A549 (cell line): ENCODE measurements around the gene ABHD6. TPM values are rescaled to one million over a fixed set of nuclear protein-coding genes. Genes with fewer than 3 reads are reported as not detected.

Experiments
- ATAC-seq, 2 experiments: fragments of 200-7000 bp in 1 of 2; fragments of >200 bp in 1 of 2; cut with Nextera tagmentation in 1 of 2; cut with Tn5 transposase in 1 of 2; 3 replicates each; pipeline versions ENCODE4 v1.8.0 to v1.9.1; 2018 to 2020; ENCODE audit warnings: mild to moderate bottlenecking in 1 of 2, moderate library complexity in 1 of 2
- CTCF ChIA-PET: fragments of 300-600 bp; sonication (Branson Sonifier 250); formaldehyde crosslinking; extraction: SDS; loops from one replicate; lab custom pipeline; 2021; ENCODE audit warnings: antibody characterized with exemption, inconsistent platforms; lab: Yijun Ruan, JAX
- POLR2A ChIA-PET: fragments of 350-600 bp; formaldehyde crosslinking; extraction: SDS; loops from one replicate; lab custom pipeline; 2021; ENCODE audit warnings: antibody characterized with exemption, inconsistent platforms; lab: Yijun Ruan, JAX
- DNase-seq, 2 experiments: peaks; one replicate each; pipeline versions ENCODE4 v3.0.0 to v3.0.0-alpha.2; 2011 to 2016; ENCODE audit warnings: low read depth in 1 of 2, low spot score in 1 of 2
- FAIRE-seq: peaks from 2 replicates; lab custom pipeline; 2011; peaks lifted over from hg19 to GRCh38; lab: Jason Lieb, UNC
- H3K27ac ChIP-seq, 2 experiments: fragments of >200 bp; sonication (Bioruptor Twin); formaldehyde crosslinking; 3 replicates each; pipeline ENCODE4 v1.5.1; 2016 to 2017
- H3K4me1 ChIP-seq: fragments of >200 bp; sonication (Bioruptor Twin); formaldehyde crosslinking; 3 replicates; pipeline ENCODE4 v1.6.1; 2016
- H3K4me2 ChIP-seq: fragments of >200 bp; sonication (Bioruptor Twin); formaldehyde crosslinking; 3 replicates; pipeline ENCODE4 v1.6.1; 2016
- H3K4me3 ChIP-seq: fragments of >200 bp; sonication (Bioruptor Twin); formaldehyde crosslinking; 3 replicates; pipeline ENCODE4 v1.5.1; 2016
- H3K9me3 ChIP-seq: fragments of >200 bp; sonication (Bioruptor Twin); formaldehyde crosslinking; 3 replicates; pipeline ENCODE4 v1.6.1; 2016
- ATOH8 ChIP-seq: fragments of 250-450 bp; sonication (Bioruptor Pico); IDR thresholded peaks from 2 replicates; pipeline ENCODE4 v1.5.0; 2020; ENCODE audit warnings: low read depth, mild to moderate bottlenecking, moderate library complexity
- BCL3 ChIP-seq: fragments of >200 bp; sonication (Bioruptor Twin); formaldehyde crosslinking; IDR thresholded peaks from 3 replicates; pipeline ENCODE4 v1.6.1; 2016
- CBX2 ChIP-seq: fragments of 200-600 bp; sonication (generic); IDR thresholded peaks from 2 replicates; pipeline ENCODE4 v1.6.1; 2016; ENCODE audit warnings: low read depth, mild to moderate bottlenecking, borderline replicate concordance
- CEBPB ChIP-seq, 2 experiments: fragments of >200 bp in 1 of 2; sonication (Bioruptor Twin) in 1 of 2; formaldehyde crosslinking in 1 of 2; IDR thresholded peaks; 2 replicates each; pipeline ENCODE4 v1.6.1; 2012 to 2016
- CHD2 ChIP-seq: fragments of 150-350 bp; IDR thresholded peaks from 2 replicates; pipeline ENCODE4 v1.6.1; 2014; ENCODE audit warnings: low read length; ENCODE audit not compliant: partially characterized antibody
- CHD4 ChIP-seq: fragments of 200-600 bp; sonication (generic); IDR thresholded peaks from 2 replicates; pipeline ENCODE4 v1.6.1; 2016; ENCODE audit warnings: antibody characterized with exemption, mild to moderate bottlenecking, borderline replicate concordance
- EHF ChIP-seq: fragments of 250-450 bp; sonication (Bioruptor Pico); IDR thresholded peaks from 2 replicates; pipeline ENCODE4 v1.5.0; 2020; ENCODE audit warnings: mild to moderate bottlenecking
- ELK1 ChIP-seq: fragments of 150-350 bp; IDR thresholded peaks from 2 replicates; pipeline ENCODE4 v1.6.1; 2014; ENCODE audit warnings: low read depth, mild to moderate bottlenecking, low read length
- FOSB ChIP-seq: fragments of 250-450 bp; sonication (Bioruptor Pico); IDR thresholded peaks from 2 replicates; pipeline ENCODE4 v1.5.0; 2020; ENCODE audit warnings: mild to moderate bottlenecking, moderate library complexity
- FOXS1 ChIP-seq: fragments of 250-450 bp; sonication (Bioruptor Pico); IDR thresholded peaks from 2 replicates; pipeline ENCODE4 v1.5.0; 2020; ENCODE audit warnings: mild to moderate bottlenecking, moderate library complexity
- HDAC2 ChIP-seq: fragments of 200-600 bp; sonication (generic); IDR thresholded peaks from 2 replicates; pipeline ENCODE4 v1.6.1; 2016
- KDM1A ChIP-seq: fragments of 200-600 bp; sonication (generic); IDR thresholded peaks from 2 replicates; pipeline ENCODE4 v1.6.1; 2016; ENCODE audit warnings: low read depth, mild to moderate bottlenecking
- MAZ ChIP-seq: fragments of 150-350 bp; IDR thresholded peaks from 2 replicates; pipeline ENCODE4 v1.6.1; 2014; ENCODE audit warnings: antibody characterized with exemption, low read depth, low read length, borderline replicate concordance
- NFE2L2 ChIP-seq: fragments of 150-350 bp; conservative IDR thresholded peaks from 2 replicates; pipeline ENCODE4 v1.6.1; 2014; ENCODE audit warnings: low read length
- RAD21 ChIP-seq, 2 experiments: fragments of >200 bp in 1 of 2; sonication (Bioruptor Twin) in 1 of 2; formaldehyde crosslinking in 1 of 2; IDR thresholded peaks in 1 of 2; conservative IDR thresholded peaks in 1 of 2; 2 replicates in 1 of 2; 3 replicates in 1 of 2; pipeline ENCODE4 v1.6.1; 2012 to 2018; ENCODE audit warnings: inconsistent platforms in 1 of 2
- SMC3 ChIP-seq: fragments of >200 bp; sonication (Bioruptor Twin); formaldehyde crosslinking; IDR thresholded peaks from 3 replicates; pipeline ENCODE4 v1.6.1; 2018; ENCODE audit warnings: inconsistent platforms
- SREBF2 ChIP-seq: fragments of 450-650 bp; IDR thresholded peaks from 2 replicates; pipeline ENCODE4 v1.6.1; 2014; ENCODE audit warnings: mild to moderate bottlenecking, moderate library complexity
- TP53 ChIP-seq: fragments of 250-450 bp; sonication (Bioruptor Pico); IDR thresholded peaks from 2 replicates; pipeline ENCODE4 v1.5.0; 2021; ENCODE audit warnings: mild to moderate bottlenecking, moderate library complexity
- ZSCAN20 ChIP-seq: fragments of 250-450 bp; sonication (Bioruptor Pico); IDR thresholded peaks from 2 replicates; pipeline ENCODE4 v1.8.0; 2022; ENCODE audit warnings: mild to moderate bottlenecking, moderate library complexity
- WGBS: methylation state at CpG from one replicate; pipeline ENCODE4 v1.1.6; 2017; ENCODE audit errors: missing lambda C conversion rate; 5-methylcytosine and 5-hydroxymethylcytosine counted together
- polyA plus RNA-seq, 4 experiments: library from polyadenylated mRNA; depleted of rRNA in 3 of 4; stranded (reverse); fragments of >200 nt; fragmentation: RNase III in 1 of 4; extraction: RNeasy Plus Mini Kit Qiagen cat#74134 plus additional on column Dnase treatment in 1 of 4; gene quantifications; 2 replicates in 3 of 4; 3 replicates in 1 of 4; pipeline ENCODE4 v1.2.3, GENCODE V29; 2011 to 2017

The ABHD6 gene
- polyA plus RNA-seq, 2 of the 4 experiments (the other 2 are of a cell fraction): 6.6 to 10.1 TPM

GRCh38 chr3:58246148-58247047, 8.8 kb downstream of the ABHD6 start:
- TF ChIP-seq TP53 (CRISPR knock-in tag) (no peak), CHD2 (no peak), NFE2L2 (no peak), CHD4 (no peak), KDM1A (no peak), EHF (CRISPR knock-in tag) (no peak), BCL3 (no peak), ELK1 (no peak), SREBF2 (no peak), RAD21 (conservative IDR thresholded peaks at IDR 0.05 in 1 of 2, IDR thresholded peaks at IDR 0.05 in 1 of 2) (no peak), FOSB (CRISPR knock-in tag) (no peak), SMC3 (no peak), CBX2 (no peak), MAZ (no peak), ZSCAN20 (CRISPR knock-in tag) (no peak)
- no peaks in the 10 kb centered on the region for H3K9me3 ChIP-seq
- POLR2A ChIA-PET: no interaction called here

GRCh38 chr3:58249358-58250092, 11.9 kb downstream of the ABHD6 start:
- ATAC-seq: peak in 1 of 2 experiments; percentile 59; a peak in 3 of 6 replicates
- H3K27ac ChIP-seq: no peak overlapping the region
- POLR2A ChIA-PET: interaction anchor here (1.2 kb wide), 1 partner anchor 56 kb away, joined by 4 read pairs; the partner anchor contains the start of gene RPP14

More at GRCh38 chr3:58246148-58247047, 8.8 kb downstream of the ABHD6 start:
- CTCF ChIA-PET: no interaction called here
- no peak overlapping the region for H3K4me2 ChIP-seq
- no peak for DNase-seq
- no peak for FAIRE-seq
- peaks cover 2% of the 10 kb centered on the region; the same call in 2 of the 3 replicates for H3K4me1 ChIP-seq
- WGBS: 84% methylated on average over 8 of the region's 8 CpGs
- H3K27ac ChIP-seq: no peak overlapping the region
- no peak for ATAC-seq
- H3K4me3 ChIP-seq: no peak overlapping the region

GRCh38 chr3:58250093-58250707, 12.6 kb downstream of the ABHD6 start:
- no peak overlapping the region for H3K4me2 ChIP-seq
- H3K27ac ChIP-seq: no peak overlapping the region
- no peak for DNase-seq
- ChIA-PET POLR2A (interaction anchor here (0.5 to 1.2 kb wide), 2 partner anchors 48 to 56 kb away, joined by 3 to 4 read pairs; partner anchors contain the start of gene RPP14), CTCF (interaction anchor here (0.5 to 2.2 kb wide), 9 partner anchors 11 to 235 kb away, joined by 3 to 7 read pairs (median 4); partner anchors contain the start of genes HTD2 and RPP14)
- no peaks in the 10 kb centered on the region for H3K4me1 ChIP-seq
- TF ChIP-seq CEBPB (IDR thresholded peaks at IDR 0.05): no peak
- no peak for TF ChIP-seq ATOH8 (CRISPR knock-in tag)
- no peak for TF ChIP-seq FOXS1 (CRISPR knock-in tag)
- TF ChIP-seq CHD2: no peak
- H3K9me3 ChIP-seq: no peaks in the 10 kb centered on the region
- no peak overlapping the region for H3K4me3 ChIP-seq
- FAIRE-seq: no peak
- no peak for ATAC-seq
- WGBS: 94% methylated on average over 8 of the region's 8 CpGs

More at GRCh38 chr3:58249358-58250092, 11.9 kb downstream of the ABHD6 start:
- DNase-seq (no peak), FAIRE-seq (no peak)
- 69% methylated on average over 7 of the region's 7 CpGs for WGBS
- no peak overlapping the region for H3K4me3 ChIP-seq
- no peak for TF ChIP-seq MAZ
- TF ChIP-seq SMC3: no peak
- TF ChIP-seq HDAC2: no peak
- no peak for TF ChIP-seq ZSCAN20 (CRISPR knock-in tag)
- H3K4me1 ChIP-seq: no peaks in the 10 kb centered on the region
- H3K4me2 ChIP-seq: no peak overlapping the region
- CTCF ChIA-PET: interaction anchor here (0.7 to 2.2 kb wide), 9 partner anchors 11 to 236 kb away, joined by 3 to 7 read pairs (median 3); partner anchors contain the start of genes HTD2 and RPP14
- no peaks in the 10 kb centered on the region for H3K9me3 ChIP-seq
